HG03064 (cell line): ENCODE measurements around the gene MTREX.
"Not testable (repeated sequence)": the region's sequence is repeated elsewhere in the genome, so short reads cannot be mapped to it uniquely, and the experiment has no call there.

ENCODE experiments used
- ATAC-seq: cut with Tn5 transposase; IDR thresholded peaks from one replicate; pipeline ENCODE4 v1.9.1; 2021; ENCODE audit warnings: low read depth; ENCODE audit not compliant: unreplicated experiment

Gene MTREX

DNA sequence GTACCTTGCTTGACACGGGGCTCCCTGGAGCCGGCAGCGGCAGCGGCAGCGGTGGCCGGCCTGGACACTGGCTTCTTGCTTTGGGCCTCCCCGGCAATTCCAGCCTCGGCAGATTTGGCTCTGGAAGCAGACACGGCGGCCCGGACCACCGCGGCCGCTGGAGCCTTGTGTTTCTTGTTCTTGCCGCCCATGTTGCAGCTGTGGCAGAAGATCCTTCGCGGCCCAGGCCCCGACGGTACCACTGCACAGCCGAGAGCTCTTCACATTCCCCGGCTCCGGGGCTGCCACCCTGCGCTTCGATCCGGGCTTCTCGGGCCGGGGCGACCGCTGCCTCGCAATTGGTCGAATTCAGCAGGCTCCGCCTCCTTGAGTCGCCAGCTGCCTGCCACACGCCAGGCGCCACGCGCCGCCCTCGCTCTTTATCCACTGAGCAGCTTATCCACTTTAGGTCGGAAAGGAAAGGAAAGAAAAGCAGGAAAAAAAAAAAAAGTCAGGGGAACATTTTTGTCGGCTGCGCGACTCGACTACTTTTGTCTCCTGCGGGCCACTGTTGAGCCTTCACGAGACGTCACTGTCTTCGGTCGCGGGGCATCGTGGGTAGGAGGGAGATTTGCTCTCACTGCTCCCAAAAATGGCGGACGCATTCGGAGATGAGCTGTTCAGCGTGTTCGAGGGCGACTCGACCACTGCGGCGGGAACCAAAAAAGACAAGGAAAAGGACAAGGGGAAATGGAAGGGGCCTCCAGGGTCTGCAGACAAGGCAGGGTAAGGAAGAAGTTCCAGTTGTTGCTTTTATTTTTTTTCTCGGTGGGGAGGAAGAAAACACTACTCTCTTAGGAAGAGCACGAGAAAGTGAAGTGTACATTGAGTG lies at the start of gene MTREX, which contains the start of gene DHX29:
Gene MTREX, plus strand, starts transcription at position 607 of the 871 bp plus-strand sequence. Its CDS starts 25 bp downstream, at position 632.
Gene DHX29, minus strand, starts transcription at position 312 of the 871 bp plus-strand sequence. Its CDS starts 121 bp downstream, at position 191.
- peak; percentile 93 for ATAC-seq

GRCh38 chr5:55258339-55258738 lies 49.5 kb upstream of the MTREX start:
- no peak for ATAC-seq

- no peak for ATAC-seq
Observed at GRCh38 chr5:55276771-55277170, 31.0 kb upstream of the MTREX start.

DNA sequence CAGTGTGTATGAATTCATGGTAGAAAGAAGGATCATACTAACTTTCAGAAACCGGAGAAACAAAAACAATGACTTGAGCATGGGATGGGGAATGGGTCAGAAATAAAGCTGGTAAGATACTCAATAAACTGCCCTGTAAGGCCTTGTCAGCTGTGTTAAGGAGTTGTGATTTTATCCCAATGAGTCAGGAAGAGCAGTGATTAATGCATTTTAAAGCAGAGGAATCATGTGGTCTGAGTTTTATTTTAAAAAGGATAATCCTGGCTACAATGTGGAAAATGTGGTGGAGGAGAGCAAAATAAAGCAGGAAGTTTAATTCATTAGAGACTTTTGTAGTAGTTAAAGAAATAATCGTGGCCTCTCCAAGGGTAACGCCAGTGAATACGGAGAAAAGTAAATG lies 29.0 kb upstream of the MTREX start:
- no peak for ATAC-seq

DNA sequence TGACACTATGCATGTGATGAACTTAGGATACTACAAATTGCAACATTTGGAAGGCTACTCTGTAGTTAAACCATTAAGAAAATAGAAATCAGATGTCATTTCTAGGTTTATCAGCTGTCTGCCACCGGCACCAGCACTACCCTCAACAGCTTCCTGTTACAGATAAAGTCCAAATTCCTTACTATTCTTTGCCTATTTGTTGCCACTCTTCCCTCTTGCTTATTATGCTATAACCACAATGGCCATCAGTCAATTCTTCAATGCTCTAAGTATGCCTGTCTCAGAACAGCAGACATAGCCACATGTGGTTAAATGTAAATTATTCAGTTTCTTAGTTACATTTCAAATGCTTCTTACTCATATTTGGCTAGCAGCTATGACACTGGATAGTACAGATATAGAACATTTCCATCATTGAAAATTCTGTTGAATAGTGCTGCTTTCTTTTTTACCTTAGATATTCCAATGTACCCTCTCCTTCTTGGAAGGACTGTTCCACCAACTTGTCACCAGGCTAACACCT lies 21.3 kb upstream of the MTREX start:
- ATAC-seq: no peak

DNA sequence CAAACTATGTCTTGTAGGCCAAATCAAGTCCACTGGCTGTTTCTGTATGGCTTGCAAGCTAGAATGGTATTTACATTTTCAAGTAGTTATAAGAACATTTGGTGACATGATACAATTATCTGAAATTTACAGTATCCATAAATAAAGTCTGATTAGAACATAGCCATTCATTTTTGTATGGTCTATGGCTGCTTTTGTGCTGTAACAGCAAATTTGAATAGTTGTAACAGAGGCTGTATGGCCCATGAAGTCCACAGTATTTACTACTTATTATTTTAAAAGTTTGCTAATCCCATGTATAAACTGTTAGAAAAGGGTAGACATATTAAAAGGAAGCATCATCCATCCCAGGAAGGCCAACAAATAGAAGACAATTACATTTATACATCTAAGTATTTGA lies 18.0 kb upstream of the MTREX start:
- no peak for ATAC-seq

GRCh38 chr5:55290991-55291390 lies 16.8 kb upstream of the MTREX start:
- ATAC-seq: no peak

- no peak for ATAC-seq
Observed at GRCh38 chr5:55294935-55295334, 12.9 kb upstream of the MTREX start.

DNA sequence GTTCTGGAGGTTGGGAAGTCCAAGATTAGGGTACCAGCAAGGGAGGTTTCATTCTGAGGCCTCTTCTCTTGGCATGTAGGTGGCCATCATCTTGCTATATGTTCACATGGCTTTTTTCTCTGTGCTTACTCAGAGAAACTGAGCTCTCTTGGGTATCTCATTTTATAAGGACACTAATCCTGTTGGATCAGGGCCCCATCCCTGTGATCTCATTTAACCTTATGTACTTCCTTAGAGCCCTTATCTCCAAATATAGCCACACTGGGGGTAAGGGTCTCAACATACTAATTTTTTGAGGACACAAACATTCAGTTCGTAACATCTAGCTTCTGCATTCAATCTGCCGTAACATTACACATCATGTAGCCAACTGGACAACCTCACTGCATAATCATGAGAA lies 6.9 kb upstream of the MTREX start:
- no peak for ATAC-seq

DNA sequence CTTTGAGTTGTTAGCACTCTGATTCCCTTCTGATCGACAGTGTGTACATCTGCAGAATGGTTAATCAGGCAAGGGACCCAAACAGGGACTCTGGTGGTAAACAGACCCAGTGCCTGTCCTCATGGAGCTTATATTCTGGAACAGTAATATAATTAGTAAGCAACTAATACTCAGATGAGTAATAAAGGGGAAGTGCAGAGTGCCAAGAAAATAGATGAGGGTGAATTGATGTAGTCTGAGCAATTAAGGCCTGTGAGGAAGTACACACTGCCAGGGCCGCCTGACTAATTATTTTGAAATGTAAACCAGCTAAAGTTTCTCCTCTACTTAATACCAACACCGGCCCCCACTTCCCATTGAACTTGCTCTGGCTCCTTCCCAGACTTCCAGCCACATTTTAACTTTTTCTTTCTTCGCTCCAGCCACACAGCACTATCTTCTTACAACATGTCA lies 4.5 kb upstream of the MTREX start:
- ATAC-seq: no peak

DNA sequence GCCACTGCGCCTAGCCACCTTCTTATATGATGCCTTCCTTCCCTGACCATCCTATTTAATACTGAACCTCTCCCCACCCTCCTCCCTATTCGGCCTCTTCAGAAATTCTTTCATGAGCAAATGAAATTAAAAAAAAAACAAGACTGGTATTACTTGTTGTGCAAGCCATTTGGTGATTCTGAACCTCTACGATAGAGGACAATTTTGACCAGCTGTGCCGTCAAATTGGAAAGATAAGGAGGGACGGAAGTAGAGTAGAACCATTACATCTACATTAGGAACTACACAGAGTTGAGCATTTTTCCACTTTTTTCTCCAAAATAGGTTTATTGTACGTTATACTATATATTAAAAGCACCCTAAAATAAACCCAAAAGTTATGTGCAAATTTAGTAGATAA lies 3.2 kb upstream of the MTREX start:
- no peak for ATAC-seq

DNA sequence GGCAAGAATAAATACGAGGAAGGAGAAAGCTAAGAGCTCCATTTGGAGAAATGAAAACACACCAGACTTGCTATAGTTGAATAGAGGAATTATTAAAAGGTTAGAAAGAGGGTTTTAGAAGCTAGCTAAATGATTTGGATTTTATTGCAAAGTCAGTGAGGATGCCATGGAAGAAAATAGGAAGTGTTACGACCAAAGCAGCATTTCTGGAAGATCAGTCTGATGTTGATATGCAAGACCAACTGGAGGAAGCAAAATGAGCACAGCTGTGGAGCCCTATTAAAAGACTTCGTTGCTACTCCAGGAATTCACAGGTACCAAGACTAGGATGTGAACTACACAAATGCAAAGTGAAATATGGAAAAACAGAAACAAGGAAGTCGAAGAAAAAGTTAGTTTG lies 2.4 kb upstream of the MTREX start:
- no peak for ATAC-seq

DNA sequence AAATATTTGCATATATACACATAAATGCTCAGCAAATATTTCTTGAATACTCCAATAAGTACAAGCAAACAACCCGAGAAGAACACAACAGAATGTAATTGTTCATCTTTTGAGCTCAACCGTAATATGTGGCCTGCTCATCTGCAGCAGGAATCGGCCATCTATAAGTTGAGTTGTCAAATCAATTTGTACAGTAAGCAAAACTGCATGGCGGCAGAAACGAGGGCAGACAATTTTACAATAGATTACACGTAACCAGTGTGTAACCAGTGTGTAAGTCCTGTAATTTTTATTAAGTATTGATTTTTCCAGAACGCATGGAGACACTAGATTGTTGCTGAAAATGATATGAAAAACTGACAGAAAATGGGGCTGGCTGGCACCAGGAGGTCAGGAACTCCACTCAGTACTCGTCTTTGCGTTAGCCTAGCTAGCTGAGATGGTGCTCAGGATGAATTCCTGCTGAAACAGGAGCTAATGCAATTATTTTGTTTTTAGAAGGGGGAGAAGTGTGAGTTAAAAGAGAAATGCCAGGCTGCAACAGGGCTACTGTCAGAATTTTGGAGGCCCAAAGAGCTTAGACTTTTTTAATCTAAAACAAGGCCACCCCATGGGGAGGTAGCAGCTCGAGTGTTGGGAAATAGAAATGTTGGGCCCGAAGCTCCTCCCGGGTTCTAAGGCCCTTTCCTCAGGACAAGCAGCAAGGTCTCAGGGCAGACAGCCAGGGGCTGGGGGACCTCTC lies 977 bp upstream of the MTREX start:
- no peak for ATAC-seq

- peak; percentile 8 for ATAC-seq
Observed at GRCh38 chr5:55308254-55308836, 556 bp downstream of the MTREX start.

- ATAC-seq: no peak
Observed at GRCh38 chr5:55313870-55314617, 6.3 kb downstream of the MTREX start.

DNA sequence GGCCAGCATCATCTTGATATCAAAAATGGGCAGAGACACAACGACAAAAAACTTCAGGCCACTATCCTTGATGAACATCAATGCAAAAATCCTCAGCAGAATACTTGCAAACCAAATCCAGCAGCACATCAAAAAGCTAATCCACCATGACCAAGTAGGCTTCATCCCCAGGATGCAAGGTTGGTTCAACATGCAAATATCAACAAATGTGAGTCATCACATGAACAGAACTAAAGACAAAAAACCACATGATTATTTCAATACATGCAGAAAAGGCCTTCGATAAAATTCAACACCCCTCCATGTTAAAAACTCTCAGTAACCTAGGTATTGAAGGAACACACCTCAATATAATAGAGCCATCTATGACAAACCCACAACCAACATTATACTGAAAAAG lies 8.5 kb downstream of the MTREX start:
- ATAC-seq: no peak

GRCh38 chr5:55316837-55317236 lies 9.0 kb downstream of the MTREX start:
- no peak for ATAC-seq

- ATAC-seq: not testable (repeated sequence)
Observed at GRCh38 chr5:55318237-55318636, 10.4 kb downstream of the MTREX start.

DNA sequence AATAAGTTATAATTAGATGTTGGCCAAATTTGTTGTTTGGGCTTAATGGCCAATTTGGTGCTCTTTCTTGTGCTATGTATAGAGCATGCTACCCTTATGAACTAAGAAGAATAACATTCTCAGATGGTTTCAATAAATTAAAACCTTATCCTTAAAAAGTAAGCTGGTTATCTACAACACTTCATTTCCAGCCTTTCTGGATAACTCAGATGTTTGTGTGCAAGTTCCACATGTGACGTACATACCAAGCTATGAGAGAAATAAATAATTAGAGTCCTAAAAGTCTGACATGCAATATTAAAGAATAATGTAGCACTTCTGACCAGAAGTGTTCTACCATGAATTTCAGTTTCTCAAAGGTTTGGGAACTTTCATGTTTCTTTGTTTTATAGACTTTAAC lies 11.7 kb downstream of the MTREX start:
- no peak for ATAC-seq

DNA sequence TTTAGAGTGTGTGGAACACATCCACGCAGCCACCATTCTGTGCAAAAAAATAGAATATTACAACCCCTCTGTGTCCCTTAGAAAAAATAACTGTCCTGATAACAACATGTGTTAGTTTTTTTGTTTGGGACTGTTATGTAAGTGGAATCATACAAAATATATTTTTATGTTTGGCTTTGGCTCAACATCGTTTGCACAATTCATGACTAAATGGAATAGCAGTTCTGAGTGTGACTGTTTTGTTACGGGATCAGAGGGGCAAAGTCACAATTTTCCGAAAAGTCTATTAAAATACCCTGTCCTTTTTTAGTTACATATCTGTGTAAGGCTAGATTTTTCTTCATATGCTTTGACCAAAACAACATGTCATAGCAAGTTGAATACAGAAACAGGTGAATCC lies 12.8 kb downstream of the MTREX start:
- no peak for ATAC-seq
